Right ventricle myocardium inferior (tissue), 1 donor: Measurements from ENCODE around the gene ADAM12. TPM values are rescaled to one million over a fixed set of nuclear protein-coding genes. Genes with fewer than 3 reads are reported as not detected.

ENCODE experiments used
- ATAC-seq: fragments of 200-7000 bp; cut with Tn5 transposase; one replicate; pipeline ENCODE4 v1.9.1; 2020; ENCODE audit warnings: mild to moderate bottlenecking, moderate library complexity
- DNase-seq: peaks from one replicate; pipeline ENCODE4 v3.0.0; 2021; ENCODE audit errors: missing footprints
- intact Hi-C: fragments of 100-400 bp; cut with DNase I; formaldehyde crosslinking; loops from one replicate; pipeline ENCODE4 v1.11.0; 2022
- total RNA-seq: library from RNA; stranded (reverse); fragmentation: NEBNext Ultra II Directional; extraction: Animal tissue kit (Norgen Biotek cat#: 25700); gene quantifications from one replicate; pipeline ENCODE4 v1.2.1, GENCODE V29; 2021
- donor health status: DM: no; HTN: yes; CAD: no; lungs with severe emphysema.

The ADAM12 gene
- total RNA-seq, 1 donor from 2014 or later, result 0.35 TPM

DNA sequence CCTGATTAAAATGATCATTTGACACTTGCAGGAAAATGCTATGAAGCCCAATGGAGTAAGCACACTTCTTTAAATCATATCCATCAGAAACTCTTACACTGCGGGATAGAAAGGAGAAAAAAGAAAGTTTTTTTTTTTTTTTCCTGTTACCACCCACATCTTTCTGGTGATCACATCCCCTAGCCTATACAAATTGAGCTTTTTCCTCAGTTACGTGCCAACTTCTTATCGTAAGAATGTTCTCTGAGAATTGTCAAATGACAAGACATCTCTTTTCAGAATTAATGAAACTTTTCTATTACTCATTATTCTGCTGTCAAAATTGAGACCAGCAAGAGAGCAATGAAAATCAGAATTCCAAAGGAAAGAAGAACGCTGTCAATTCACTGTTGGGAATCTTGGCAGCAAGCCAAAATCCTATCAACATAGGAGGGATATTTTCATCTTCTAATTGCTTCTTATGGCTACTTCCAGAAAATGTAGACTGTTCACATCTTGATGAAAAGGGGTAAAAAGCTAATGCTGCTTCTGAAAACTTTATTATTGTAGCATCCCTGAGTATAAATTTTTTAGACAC lies 179.5 kb downstream of the ADAM12 start:
- ATAC-seq (no peak), DNase-seq (no peak)
- intact Hi-C loops, result no loop called here

DNA sequence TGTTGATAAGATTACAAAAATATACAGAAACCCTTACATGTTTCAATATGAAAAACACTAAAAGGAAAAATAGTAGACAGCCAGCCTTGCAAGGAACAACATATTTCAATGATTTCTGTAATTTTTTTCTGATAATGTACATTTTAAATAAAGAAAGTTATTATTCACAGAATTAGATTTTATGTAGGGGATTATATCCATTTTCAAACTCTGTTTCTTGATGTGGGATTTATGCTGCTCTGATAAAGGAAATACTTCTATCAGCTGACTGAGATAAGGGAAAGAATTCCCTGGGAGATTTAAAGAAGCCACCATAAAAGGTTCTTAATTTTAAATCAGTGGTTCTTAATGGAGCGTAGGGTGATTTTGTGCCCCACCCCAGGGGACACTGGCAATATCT lies 180.4 kb downstream of the ADAM12 start:
- ATAC-seq (no peak), DNase-seq (no peak)
- intact Hi-C loops, result no loop called here

DNA sequence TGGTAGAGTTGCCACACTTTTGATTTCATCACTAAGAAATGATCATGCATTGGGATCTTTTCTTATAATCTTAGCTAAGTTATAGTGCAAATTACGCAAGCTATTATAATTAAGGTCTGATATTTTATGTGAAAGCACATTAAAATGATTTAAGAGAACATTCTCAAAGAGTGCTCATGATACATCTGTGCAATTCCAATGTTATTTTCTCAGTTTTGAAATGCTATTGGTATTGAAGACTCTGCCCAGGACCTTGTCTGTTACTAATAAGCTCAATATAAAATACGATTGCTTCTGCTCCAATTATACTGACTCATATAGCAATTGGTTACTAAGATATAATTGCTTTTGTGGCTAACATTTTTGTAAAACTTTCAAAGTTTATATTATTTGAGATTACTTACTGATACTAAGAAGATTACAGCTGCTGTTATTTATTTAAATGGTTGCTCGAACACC lies 180.9 kb downstream of the ADAM12 start:
- ATAC-seq (no peak), DNase-seq (no peak)
- intact Hi-C loops, result no loop called here

DNA sequence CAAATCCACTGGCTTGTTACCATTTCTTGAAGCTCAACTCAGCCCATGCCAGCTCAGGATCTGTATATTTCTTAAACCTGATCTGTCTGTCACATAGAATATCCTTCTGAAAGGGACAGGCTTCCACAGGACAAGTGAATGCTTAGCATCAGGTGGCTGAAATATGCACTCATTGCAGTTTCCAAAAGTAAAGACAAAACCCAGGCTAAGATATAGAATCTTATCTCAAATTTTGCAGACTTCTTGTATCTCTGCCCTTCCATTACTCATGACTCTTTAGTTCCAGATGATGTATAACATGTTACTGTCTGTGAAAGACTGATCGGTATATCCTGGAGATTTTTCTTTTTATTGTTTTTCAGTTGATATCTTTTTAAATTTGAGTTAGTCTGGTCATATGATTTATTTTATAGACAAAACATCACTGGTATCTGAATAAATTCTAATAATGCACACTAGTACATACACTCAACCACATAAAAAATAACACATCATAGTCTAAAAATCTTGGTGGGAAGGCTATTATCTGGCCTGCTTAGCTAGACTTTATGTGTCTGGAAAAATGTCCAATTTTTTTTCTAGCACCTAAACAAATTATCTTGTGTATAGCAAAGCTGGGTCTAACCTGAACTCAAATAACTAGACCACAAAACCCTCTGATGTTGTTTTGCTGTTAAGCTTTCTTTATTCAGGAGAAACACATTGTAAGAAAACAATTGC lies 182.6 kb downstream of the ADAM12 start:
- intact Hi-C loops, result no loop called here
- DNase-seq (no peak), ATAC-seq (no peak)

DNA sequence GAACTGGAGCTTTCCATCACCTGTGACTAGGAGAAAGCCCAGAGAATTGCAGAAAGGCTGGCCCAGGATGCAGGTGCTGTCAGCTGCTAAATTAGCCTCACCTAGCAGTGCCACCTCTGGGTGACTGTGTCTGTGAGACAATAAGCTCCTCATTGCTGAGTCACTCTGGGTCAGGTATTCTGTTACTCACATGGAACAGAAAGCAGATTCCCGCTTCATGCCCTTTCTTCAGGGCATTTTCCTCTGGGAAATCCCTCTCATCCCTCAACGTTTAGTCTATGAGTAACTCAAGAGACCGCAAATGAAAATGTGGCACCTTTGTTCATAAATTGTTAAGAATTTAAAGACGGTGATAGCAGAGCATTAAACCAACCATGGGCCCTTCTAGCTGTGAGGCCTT lies 184.0 kb downstream of the ADAM12 start:
- no peak for ATAC-seq
- no peak for DNase-seq
- intact Hi-C loops, result no loop called here

DNA sequence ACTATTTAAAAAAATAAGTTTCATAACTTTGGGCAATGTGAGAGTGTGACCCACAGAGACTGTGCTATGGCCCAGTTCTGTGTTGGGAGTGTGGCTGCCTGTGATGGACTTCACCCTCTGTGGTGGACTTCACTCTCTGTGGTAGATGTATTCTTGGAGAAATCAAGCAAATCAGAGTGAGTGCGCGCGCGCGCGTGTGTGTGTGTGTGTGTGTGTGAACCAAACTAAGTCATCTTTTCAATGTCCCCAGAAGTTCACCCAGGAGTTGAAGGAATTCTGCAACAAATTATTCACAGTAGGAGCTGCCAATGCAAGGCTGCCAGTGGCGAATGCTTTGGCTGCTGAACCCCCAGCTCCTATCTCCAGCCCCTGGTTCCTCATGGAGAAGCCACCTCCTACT lies 184.5 kb downstream of the ADAM12 start:
- intact Hi-C loops, result no loop called here
- ATAC-seq (no peak), DNase-seq (no peak)

DNA sequence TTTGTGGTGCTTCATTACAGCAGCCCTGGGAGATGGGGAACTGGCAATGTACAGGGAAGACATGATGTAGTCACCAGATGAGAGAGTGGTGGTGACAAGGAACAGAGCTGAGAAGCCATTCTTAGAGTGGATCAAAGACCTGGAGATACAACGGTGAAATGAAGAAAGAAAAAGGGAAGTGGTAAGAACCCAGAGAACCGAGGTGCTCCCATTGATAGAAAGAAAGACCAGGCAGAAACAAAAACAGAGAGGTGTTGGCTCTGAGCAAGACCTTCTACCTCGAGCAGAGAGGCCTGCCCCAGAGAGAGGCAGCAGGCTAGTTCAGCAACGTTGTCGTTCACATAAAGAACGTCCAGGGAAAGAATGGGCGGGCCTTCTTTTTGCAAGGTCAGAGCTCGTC lies 186.7 kb downstream of the ADAM12 start:
- DNase-seq (no peak), ATAC-seq (no peak)
- intact Hi-C loops, result no loop called here

DNA sequence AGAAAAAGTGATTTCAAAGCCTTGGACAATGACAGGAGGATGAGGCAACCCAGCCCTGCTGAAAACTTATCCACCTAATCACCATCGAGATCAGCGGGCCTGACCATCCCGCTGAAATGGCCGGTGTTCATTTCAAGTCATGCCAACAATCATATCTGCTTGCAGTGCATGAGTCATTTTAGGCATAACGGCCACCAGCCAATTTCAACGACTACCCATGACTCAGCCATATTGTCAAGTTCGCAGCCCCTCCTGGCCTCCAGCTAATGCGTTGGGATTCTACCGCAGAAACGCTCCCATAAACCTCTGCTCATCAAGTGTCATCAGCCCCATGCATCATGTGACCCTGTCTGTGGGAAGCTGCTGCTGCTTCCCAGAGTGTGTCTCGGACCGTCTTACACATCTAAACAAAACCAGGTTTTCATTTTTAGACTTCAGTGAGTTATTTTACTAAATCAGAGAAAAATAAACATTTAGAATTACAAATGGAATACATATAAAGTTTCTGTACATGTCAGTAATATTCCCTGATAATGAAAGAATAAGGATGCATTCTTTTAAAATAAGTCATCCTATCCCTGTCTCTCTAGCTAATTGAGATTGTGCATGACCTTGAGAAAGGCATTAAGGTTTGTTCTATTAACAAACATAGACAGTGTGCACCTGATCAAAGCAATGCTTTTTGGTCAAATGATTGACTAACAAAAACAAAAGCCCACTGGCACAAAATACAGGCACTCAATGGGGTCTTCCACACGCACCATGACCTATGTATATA lies 188.9 kb downstream of the ADAM12 start:
- ATAC-seq, result no peak

DNA sequence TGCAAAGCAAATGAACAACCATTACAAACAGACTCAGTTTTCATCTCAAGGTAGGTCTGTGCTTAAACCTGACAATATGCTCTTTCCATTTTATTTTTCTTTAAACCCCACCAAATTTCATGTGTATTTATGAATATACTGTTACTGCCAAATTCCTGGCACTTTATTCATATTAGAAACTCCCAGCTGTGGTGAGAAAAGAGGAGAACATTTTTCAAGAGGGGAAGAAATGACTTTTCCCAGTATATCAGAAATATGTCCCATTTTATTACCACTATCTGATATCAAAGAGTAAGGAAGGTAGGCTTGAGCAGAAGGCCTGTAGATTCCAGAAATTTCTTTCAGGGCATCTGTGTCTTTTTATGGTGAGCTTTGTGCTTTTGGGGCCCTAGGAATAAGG lies 189.6 kb downstream of the ADAM12 start:
- ATAC-seq (no peak), DNase-seq (no peak)
- intact Hi-C loops, result no loop called here

More for the DNA sequence above, 188.9 kb downstream of the ADAM12 start:
- intact Hi-C loops, result no loop called here
- no peak for DNase-seq

DNA sequence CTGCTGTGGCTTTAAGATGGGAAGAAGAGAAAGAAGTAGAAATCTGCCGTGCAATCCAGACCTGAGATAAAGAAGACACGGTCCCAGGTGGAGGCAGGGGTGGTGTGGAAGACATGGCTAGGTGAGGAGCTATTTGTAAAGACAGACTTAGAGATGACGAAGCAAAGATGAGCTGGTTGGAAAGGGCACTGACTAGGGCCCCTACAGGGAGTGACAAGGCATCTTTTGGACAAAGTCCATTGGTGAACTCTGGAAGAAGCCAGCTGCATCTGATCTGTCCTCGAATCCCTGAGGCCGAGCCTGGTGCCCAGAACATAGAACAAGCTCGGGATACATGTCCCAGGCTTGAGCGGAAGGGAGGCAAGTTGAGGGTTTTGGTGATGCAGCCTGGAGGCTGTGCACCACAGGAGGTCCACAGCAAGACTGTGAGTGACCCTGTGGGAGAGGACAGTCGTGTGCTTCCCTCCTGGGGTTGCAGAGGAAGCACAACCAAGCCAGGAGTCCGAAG lies 191.2 kb downstream of the ADAM12 start:
- ATAC-seq (no peak), DNase-seq (no peak)
- intact Hi-C loops, result no loop called here

DNA sequence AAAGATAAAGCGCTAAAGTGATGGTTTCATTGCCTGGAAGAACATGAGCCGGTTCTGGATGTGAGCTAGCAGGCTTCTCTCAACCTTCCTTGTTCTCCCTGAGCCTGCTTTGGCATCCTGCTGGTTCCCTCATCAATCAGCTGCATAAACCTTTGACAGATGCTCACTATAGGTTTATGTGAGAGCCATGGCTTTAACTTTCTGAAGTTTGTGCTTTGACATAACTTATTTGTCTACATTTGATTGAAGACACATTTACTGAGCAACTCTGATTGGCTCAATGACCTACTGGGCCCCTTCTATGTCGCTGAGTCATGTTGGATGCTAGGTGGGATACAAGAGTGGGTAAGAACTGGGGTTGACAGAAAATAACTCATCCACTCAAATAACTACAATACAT lies 192.0 kb downstream of the ADAM12 start:
- intact Hi-C loops, result no loop called here
- no peak for ATAC-seq
- DNase-seq, result no peak

DNA sequence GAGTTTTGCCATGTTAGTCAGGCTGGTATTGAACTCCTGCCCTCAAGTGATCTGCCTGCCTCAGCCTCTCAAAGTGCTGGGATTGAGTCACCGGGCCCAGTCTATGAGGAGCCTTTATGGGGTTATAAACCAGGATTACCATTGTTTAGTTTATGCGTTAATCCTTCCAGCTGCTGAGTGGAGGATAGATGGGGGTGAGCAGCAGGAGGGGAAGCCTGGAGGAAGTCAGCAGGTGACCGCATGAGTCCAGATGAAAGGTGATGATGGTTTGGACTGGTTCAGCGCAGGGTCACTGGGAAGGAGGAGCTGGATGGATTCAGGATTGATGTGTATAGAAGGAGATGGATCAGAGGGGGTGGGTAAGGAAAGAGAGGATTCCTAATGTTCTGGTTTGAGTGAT lies 197.1 kb downstream of the ADAM12 start:
- ATAC-seq, result no peak
- intact Hi-C loops, result no loop called here

DNA sequence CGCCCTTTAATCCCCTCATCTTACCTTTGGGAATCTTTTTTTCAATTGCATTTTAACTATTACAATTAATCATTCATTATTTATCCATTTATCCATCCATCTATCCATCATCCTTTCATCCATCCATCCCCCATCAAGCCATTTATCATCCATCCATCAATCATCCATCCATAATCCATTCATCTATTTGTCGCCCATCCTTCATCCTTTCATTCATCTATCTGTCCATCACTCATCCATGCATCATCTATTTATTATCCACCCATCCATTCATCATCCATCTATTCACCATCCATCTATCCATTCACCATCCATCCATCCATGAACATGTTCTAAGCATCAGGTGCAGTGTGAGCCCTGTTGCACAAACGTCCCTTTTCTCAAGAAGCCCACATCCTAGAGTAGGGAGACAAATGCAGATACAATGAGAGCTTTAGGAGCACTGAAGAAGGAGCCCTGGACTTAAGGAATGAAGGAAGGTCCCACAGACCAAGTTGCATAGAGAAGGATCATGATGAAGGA lies 199.5 kb downstream of the ADAM12 start:
- DNase-seq (no peak), ATAC-seq (no peak)
- intact Hi-C loops, result no loop called here

More for the DNA sequence above, 197.1 kb downstream of the ADAM12 start:
- DNase-seq, result no peak

DNA sequence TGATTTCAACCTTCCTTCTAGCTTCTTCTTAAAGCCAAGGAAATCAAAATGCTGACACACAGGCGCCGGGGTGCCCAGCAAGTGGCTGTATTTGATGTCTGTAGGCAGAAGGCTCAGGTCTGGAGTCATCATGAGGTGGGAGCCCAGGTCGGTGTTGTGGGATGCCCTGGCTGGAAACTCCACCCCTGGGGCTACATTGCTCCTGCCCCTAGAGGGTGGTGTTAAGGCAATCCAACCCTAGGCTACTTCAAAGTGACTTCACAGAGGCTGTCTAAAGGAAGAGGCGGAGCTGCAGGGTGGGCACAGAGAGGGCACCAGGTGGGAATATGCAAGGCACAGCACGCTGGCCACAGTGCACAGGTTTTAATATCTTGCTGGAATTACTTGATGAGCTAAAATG lies 200.9 kb downstream of the ADAM12 start:
- intact Hi-C loops, result no loop called here
- DNase-seq (no peak), ATAC-seq (no peak)

DNA sequence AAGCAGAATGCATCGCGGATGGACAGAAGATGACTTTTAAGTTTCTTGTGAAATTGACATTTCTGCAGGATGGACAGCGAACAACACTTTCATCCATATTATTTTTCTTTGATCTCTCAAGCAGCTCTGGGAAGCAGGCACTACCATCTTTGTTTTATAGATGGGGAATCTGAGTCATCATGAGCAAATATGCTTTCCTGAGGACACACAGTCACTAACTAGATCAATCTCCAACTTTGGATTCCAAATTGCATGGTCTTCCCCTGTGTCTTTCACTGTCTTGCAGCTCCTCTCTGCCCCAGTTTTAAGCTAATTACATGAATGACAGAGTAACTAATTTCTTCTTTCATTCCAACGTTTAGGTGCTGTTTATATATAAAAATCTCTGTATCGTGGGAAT lies 201.5 kb downstream of the ADAM12 start:
- intact Hi-C loops, result no loop called here
- DNase-seq (no peak), ATAC-seq (no peak)

DNA sequence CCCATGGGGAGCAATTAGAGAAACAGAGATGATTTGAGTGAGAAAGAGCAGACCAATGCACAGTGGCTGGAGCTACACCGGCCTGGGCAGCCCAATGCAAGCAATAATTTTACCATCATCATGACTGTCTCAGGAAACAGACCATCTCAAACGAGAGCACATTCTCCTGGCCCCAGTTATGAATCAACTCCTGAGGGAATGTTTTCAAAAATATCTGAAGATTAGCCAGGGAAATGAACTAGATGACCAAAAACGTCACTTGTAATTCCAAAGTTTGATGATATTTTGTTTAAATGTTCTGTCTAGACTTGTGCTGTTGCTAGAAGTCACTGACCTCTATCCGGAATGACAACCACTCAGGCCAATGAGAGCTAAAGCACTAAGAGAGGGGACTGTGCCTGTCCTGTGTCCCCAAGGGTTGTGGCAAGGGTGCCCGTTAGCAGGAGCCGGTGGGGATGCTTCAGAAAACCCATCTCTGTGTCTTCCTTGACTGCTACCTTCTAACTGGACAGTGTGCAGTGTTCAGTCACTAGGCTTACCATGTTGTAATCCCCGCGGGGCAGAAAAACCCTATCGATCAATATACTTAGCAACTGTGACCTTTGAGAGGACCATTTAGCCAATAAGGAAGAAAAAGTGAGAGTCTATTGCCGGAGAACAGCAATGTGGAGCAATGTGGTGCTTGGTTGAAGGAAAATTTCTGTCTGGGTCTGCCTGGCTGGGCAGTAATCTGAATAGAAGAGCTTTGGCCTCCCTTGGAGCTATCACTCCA lies 202.4 kb downstream of the ADAM12 start:
- no peak for ATAC-seq
- intact Hi-C loops, result no loop called here
- no peak for DNase-seq

DNA sequence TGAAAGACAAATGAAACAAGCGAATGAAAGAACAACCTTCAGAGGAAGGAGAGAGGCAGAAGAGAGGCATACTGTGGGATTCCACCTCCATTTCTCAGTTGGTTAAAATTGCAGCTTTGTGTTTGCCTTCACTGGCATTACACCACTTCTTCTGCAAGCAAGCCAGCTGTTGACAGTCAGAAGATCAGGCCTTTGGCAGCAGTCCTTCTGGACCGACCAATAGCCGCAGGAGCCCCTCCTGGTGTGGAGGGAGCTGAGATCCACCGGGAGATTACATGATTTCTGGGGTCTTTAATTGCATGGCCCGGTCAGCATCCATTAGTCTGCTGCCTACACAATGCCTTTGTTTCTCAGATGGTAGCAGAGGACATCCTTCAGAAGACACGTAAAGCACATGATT lies 206.7 kb downstream of the ADAM12 start:
- intact Hi-C loops, result no loop called here
- DNase-seq (no peak), ATAC-seq (no peak)

DNA sequence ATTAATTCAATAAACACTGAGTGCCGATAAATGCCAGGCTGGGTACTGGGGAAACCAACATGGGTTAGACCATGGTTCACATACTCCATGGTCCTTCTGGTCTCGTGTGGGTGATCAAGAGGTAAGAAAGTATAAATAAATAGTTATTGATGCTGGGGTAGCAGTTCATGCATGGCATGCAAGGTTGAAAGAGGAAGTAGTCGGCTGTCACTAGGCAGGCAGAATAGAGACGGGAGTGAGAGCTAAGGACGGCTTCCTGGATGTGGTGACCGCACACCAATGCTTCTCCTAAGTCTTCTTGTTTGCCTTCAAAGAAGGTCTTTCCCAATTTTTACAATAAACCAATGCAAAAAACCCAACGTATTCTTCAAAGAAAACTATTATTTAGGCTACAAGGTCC lies 208.6 kb downstream of the ADAM12 start:
- ATAC-seq (no peak), DNase-seq (no peak)
- intact Hi-C loops, result no loop called here

DNA sequence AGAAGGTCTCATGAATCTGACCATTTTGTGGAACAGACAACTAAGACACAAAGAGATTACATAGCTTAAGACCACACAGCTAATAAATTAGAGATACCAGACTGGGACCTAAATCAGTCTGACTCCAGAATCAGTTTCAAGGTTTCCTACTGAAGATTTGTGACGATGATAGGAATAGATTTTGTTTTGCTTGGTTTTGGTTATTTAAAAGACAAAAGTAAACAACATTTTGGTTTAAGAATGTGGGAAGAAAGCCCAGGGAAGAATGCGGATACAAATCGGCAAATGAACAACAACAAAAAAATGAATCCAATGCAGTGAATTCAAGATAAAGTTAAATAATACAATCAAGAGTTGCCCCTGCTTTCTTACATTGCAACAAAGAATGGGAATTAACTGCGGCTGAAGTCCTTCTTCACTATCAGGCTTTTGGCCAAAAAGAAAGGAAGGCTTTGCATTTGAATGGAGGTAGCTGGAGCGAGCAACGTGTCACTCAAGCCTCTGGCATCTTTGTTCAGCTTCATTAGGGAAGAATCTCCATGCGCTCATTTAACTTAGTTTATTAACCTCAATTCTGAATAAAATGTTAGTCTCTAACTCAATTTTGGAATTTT lies 210.8 kb downstream of the ADAM12 start:
- ATAC-seq, result no peak
- intact Hi-C loops, result no loop called here
- no peak for DNase-seq
